ENCODE results near the gene MFSD6L.
"Not testable (repeated sequence)": the region's sequence is repeated elsewhere in the genome, so short reads cannot be mapped to it uniquely, and the experiment has no call there.

The MFSD6L gene

DNA sequence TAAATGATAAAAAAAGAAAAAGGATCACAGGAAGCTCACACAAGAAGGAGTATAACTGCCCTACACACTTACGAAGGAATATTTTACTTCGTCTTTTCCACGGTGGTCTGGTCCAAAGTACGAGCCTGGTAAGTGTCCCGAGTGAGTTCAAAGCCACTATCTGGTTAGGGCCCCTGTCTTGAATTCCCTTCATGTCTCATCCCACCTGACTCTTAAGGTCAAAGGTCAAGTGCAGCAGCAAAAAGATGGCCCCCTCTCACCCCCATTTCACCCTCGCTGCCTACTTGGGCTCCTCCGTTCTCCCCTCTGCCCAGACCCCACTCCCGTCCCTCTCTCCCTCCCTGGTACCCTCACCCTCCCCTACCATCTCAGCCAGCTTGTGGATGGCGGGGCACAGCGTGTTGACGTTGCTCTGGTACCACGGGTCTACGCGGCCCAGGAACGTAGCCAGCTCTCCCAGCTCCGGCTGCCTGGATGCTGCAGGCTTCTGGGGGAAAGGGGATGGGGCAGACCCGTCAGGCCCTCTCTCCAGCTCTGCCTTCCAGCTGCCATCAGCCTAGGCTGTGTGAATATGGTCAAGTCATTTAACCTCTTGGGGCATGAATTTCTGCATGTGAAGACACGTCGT is 27.8 kb upstream of the MFSD6L start:
- no peak for DNase-seq (ENCODE audit: low spot score)

DNA sequence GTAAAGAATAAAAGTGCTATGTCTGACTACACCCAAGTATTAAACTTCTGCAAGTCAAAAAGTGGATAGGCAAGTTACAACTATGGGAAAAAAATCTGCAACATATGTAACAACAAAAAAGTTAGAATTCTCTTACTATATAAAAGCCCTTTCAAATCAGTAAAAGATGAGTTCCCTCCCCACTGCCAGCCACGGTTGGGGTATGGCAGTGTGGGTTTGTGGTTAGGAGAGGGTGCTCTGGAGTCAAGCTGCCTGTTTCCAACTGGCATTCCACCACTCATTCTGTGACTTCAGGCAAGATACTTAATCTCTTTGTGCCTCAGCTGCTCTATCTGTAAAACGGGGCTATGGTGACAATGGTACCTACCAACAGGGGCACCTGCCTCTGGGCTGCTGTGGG is 26.6 kb upstream of the MFSD6L start:
- DNase-seq (ENCODE audit: low spot score) = no peak

DNA sequence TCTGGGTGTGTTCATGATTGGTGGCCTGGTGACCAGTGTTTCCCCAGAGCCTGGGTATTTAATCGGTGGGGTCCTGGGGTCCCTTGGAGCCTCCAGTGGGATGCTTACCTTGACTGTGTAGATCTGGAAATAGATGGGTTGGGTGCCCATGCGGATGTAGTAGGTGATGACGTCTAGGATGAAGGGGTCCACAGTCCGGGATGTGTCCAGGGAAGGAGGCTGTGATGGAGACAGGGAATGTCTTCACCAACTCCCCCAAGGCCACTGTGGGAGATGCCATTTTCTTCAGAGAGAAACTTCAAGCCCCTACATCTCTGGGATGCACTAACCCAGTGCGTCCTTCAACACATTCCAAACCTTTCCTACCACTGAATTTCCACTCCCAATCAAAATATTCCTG is 24.1 kb upstream of the MFSD6L start:
- no peak for DNase-seq (ENCODE audit: low spot score)

DNA sequence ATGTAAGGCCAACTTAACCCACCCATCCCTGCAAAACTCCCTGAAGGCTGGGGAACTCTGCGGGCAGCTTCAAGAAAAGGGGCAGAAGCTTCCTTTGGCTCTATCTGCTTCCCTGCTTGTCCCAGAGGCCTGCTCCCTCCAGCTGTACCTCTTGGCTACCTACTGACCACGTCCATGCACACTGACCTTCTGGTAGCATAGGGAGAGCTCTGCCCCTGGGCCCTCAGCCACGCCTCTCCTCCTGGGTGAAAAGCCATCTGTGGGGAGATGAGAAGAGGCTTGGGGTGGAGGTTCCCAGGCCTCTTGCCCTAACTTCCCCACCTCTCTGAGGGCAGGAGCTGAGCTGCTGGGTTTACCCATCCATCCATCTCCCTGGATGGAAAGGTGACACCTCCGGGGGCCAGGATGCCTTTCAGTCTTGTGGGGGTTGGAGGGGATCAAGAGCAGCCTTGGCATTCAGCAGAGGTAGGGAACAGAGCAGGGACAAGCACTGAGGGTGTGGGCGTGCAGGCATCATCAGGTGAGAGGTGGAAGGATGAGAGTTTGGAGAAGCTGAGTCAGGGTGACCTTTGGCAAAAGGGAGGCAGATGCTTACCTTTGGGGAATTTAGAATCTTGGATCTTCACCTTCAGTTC is 23.4 kb upstream of the MFSD6L start:
- no peak for DNase-seq (ENCODE audit: low spot score)

DNA sequence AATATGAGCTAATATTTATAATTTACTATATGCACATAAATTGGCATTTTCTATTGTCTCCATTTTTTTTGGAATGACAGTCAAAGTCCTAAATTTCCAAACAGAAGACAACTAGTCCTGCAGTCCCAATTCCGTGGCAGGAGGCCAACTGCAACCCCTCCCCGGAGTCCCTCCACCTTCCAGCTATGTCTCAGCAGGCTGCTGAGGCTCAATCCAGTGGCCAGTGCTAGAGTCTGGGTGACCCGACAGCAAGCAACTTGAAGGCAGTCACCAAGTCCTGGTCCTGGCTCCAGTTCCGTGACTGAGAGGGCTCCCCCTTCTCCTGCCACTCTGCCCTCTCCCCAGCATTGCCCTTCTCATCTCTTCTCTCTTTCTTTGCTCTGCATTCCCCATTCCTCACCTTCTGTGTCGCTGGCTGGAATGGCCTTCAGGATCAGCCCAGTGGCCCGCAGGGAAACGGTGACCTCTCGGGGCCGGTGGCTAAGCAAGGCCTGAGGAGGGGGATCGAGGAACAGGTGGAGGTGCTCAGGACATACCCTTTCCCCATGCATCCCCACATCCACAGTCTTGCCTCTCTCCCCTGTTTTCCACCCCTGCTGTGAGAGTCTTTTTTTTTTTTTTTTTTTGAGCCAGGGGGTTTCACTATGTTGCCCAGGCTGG is 22.4 kb upstream of the MFSD6L start:
- DNase-seq (ENCODE audit: low spot score) = no peak

DNA sequence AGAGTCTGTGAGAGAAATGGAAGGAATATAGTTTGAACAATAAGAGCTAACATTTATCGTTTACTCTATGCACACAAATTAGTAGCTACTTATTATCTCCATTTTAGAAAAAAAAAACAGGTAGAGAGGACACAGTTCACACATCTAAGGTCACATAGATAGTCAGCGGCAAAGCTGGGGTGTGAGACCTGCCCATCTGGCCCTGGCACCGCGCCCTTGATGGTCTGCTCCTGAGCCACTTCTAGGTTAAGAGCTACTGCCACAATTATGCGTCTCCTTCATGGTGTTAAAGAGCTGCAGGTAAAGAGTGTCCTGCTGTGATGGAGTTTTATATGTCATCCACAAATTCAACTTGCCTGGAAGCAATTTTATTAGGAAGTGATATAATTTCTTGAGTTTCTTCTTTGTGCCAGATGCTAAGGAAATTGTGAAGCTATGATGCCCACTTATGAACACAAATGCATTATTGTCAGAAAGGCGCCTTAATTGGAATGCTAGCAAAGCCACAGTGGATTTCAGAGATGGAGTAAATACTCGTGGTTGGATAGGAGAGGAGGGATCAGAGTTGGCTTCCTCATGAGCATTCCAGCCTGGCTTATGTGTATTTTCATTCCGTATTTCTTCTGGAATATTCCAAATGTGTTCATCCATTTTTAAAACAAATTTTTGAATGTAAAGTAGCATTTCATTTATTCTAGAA is 21.3 kb upstream of the MFSD6L start:
- no peak for DNase-seq (ENCODE audit: low spot score)

DNA sequence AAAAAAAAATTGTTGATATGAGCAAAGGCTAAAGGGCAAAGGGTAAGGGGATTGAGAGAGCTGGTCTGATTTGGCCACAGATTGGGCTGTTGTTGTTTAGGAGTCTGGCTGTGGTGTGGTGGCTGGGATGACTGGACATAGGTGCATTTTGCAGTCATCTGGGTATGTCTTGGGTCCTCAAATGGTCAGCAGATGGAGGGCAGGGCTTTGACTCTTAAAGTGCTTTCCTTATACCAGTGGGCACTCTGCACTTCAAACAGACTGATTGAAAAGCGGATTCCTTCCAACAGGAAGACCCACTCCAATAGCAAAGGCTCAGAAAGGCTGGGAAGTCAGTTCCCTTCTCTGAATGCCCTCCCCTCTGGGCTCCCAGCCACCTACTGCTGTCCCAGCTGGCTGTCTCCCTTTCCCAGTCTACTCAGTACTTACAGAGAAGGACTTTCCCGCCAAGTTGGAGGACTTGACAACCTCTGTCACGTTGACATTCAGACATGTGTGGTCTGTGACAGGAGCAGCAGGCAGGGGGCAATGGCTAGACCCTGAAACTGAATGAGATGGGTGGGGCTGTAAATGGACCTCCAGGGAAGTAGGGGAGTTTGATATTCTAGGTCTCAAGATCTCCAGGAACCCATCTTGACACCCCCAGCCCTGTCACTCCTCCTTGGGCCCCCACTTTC is 19.6 kb upstream of the MFSD6L start:
- DNase-seq (ENCODE audit: low spot score) = no peak

DNA sequence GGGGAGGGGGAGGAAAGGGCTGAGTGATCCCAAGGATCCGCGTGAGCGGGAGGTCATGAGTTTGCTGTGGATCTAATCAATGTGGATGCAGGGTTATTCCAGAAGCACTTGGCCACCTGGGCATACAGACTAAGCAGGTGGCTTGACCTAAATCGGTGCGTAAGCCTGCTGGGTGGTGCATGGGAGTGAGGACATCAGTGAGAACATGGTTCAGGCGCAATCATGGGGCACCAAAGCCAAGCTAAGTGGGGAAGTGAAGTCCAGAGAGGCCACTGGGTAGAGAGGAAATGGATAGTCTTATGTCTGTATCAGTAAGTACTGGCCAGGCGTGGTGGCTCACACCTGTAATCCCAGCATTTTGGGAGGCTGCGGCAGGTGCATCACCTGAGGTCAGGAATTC is 18.9 kb upstream of the MFSD6L start:
- DNase-seq (ENCODE audit: low spot score) = no peak

DNA sequence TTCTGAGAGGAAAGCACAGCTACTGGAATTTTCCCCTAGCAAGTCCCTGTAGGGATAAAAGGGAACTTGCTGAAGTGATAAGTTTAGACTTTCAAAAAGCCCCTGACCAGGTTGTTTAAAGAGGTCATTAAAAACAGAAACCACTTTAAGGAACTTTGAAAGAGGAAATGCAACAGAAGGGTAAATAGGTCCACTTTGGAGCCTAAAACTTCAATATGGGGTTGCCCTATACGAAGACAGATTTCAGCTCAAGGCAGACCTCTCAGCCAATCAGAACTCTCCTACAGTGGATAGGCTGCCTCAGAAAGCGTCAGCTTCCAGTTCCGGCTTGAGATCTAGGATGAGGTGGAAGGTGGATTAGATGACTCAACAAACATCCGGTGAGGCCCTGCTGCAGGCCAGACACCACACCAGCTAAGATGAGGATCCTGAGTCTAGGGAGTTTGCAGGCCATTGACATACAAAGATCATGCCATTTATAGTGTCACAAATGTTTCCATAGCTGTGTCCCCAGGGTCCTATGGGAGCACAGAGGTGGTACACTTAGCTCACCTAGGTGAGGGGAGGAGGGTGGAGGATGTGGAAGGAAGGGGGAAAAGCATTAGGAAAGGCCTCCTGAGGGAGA is 7.9 kb upstream of the MFSD6L start:
- DNase-seq (ENCODE audit: low spot score) = no peak

DNA sequence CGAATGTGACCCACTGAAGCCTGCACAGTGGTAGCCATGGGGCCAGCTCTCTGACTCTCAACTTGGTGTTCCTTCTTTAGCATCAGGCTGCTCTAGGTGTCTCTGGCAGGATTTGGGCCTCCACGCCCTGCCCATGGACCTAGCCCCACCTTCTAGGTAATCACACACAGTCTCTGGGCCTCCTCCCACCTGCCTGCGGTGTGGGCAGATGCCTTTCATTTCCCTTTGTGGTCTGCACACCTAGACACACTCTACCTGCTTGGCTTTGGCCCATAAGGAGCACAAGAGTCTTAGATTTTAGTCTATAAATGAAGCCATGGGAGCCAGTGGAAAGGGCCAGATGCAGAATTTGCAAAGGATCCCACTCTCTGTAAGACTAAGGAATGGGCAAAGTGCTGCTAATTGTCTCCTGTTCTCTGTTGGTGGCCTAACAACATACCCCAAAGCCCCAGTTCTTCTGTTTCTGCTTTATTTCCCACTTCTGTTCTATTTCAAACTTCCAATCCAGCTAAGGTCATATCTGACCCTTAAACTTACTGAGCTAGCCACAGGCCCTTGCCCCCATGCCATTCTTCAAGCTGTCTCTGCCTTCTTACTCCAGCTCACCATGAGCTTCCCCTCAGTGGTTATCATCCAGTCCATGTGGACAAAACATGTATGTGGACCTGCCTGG is 7.2 kb upstream of the MFSD6L start:
- no peak for DNase-seq (ENCODE audit: low spot score)

DNA sequence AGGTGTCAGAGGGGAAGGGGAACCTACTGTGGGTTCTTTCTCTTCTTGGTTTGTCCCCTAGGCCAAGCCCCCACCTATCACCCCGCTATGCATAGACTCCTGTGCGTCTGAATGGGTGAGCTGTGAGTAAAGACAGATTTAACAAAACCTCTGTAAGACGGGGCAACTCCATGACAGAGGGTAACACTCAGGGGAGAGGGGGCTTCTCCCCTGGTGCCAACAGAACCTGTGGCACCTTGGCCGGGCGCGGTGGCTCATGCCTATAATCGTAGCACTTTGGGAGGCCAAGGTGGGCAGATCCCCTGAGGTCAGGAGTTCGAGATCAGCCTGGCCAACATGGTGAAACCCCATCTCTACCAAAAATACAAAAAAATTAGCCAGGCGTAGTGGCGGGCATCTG is 6.2 kb upstream of the MFSD6L start:
- DNase-seq (ENCODE audit: low spot score) = not testable (repeated sequence)

DNA sequence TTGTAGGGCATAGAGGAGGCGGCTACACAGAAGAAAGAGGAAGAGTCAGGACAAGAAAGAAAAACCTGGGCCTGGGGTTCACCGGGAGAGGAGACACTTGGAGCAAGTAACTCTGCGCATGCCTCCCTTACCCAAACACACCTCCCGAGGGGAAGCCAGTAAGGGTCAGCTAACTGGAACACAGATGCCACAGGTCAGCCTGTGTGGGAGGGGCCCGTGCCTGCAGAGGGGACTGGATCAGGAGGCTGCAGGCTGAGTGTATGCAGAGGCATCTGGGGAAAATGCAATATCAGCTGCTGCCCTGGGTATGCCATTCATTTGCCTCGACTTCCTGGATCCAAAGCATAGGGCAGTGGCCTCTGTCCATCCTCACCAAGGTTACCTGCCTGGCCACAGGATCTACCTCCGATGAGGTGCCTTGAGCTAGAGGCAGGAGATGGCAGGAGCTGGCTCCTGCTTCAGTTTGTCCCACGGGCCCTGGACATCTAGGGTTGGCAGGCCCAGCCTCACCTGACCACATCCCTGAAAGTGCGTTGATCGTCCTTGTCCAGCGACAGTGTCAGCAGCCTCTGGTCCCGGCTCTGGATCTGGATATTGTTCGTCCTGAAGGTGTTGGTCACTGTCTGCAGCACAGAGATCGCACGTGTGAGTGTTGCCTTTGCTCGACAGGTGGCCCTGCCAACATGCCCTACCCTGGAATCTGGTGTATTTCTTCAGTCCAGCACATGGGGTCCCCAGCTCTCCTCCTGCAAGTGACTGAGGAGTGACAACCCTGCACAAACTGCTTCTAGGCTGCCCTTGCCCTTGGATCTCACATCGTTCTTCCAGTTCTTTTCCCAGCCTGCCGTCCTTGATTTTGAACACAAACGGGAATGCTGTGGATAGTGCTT is 4.6 kb upstream of the MFSD6L start:
- no peak for DNase-seq (ENCODE audit: low spot score)

DNA sequence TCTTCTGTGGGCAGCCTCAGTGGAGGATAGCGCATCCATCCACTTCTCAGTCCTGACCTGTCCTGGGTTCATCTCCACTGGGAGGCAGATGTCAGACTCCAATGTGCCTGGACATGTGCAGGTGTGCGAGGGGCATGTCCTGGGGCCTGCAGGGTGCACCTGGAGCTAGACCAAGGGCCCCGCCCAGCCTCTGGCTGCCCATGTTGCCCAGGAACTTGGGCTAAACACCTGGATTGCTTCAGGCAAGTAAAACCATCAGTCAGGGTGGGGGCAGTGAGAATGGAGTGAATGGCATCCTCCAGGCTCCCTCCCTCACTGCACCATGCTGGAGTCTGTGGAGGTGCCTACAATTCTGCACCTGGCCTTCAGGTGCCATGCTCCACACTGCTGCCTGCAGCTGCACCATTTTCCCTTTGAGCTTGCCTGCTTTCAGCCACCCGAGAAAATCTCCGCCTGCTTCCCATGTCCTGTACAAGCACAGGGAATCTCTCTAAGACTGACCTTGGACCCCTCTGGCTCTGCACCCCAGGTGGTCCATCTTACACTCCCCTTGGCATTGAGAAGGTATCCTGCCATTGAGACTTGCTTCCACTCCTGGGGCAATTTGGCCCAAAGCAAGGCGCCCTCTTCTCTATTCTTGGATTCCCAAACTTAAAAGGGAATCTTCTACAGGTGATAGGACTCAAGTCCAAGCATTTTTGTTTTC is 2.1 kb upstream of the MFSD6L start:
- DNase-seq (ENCODE audit: low spot score) = no peak

DNA sequence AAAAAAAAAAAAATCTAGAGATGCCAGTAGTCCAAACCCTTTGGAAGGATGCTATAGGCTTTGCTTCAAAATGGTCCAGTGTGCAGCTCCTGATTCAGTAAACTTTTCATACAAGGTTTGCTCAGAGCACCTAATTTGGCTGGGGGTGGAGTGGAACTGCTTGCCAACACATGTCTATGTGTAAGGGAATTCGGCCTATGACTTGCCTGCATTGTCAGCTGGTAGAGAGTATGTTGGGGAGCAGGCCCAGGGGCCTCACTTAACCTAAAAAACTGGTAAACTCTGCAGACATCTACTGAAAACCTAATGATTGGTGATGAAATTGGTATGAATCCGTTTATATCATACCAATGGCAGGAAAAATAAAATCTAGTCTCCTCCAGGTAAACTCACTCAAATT is 1.5 kb upstream of the MFSD6L start:
- DNase-seq (ENCODE audit: low spot score) = no peak

DNA sequence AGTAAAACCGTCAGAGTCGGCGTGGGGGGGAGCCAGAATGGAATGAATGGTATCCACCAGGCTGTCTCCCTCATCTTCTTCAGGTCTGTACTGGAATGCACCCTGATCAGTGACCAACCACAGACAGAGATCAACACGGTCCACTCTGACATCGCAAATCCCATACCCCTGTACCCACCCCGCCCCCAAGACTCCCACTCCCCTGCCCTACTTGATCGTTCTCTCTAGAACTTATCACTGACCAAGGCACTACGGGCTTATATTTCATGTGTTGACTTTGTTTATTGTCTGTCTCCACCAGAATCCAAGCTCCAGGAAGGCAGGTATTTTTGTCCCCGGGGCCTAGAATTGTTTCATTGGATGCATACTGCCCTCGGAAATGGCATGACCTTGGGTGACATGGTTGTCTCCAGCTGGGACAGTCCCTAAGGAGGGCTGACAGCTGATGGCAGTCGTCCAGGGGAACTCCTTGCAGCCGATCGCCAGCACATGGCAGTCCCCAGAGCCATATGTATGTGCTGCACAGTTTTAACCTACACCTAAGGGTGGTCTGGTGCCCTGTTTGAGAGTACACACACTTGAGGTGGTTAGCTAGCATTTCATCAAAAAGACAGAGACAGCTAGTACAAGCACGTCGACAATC is 526 bp upstream of the MFSD6L start:
- no peak for DNase-seq (ENCODE audit: low spot score)

DNA sequence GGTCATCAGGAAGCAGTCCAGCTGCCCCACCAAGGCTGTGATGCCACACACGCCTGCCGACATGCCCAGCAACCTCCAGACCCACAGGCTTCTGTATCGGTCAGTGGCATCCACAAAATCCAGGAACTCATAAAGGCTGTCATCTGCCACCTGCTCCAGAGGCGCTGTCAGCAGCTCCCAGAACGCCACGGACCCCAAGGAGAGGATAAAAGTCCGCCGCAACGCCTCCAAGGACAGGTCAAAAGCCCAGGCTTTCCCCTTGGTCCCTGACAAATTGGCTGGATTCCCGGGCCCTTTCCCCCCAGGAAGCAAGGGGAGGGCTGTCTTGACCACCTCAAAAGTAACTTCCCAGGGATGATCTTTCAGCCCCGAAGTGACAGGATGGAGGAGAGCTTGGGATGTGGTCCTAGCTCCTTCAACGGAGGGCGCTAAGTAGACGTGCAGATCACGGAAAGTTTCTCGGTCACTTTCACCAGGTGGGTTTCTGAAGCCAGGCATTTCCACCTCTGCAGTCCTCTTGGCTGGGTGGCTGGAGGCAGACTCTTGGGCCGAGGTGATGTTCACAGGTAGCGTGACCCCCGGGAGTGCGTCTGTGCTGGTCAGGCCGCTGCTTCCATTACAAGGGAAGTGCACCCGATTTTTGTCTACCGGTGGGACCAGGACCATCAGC is 854 bp downstream of the MFSD6L start:
- no peak for DNase-seq (ENCODE audit: low spot score)

DNA sequence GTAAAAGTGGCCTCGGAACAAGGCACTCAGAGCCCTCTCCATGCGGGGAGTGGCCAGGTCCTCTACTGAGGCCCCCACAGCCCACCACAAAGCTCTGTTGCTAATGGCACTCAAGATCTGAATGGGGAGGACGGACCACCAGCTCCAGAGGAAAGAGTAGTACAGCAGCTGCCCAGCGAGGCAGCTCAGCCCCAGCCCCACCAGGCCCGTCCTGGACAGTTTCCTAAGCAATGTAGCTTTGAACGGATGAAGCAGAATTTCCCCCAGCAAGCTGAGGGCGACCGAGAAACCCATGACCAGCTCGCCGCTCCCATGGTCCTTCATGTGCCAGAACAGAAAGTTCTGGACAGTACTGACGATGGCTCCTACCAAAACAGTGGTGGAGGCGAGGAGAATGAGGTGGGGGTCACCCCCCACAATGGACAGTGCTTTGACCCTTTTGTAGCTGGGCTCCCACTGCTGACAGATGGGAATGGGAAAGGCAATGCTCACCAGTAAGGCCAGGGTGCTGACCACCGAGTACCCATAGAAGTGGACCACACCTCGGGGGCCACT is 1.5 kb downstream of the MFSD6L start:
- no peak for DNase-seq (ENCODE audit: low spot score)

DNA sequence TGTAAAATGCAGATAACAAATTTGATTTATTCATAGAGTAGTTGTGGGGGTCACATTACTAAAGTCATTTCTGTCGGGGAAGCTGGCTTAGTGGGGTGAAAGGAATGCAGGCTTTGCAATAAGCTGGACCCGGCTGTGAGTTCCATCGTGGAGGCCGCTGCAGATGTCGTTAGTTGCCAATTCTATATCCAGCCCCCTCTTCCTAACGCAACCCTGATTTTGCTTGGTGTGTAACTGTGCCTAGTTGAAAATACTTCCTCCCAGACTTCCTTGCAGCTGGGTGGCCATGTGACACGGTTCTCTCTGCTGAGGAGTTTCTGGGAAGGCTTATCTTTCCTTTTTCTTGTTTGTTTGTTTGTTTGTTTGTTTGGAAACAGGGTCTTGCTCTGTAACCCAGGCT is 4.5 kb downstream of the MFSD6L start:
- no peak for DNase-seq (ENCODE audit: low spot score)
